HG03460 (cell line): ENCODE results near the gene DBF4B.
A peak's percentile ranks its signal among the peaks of the same experiment; 100 is the strongest.

Source experiments
- ATAC-seq: cut with Tn5 transposase; IDR thresholded peaks from one replicate; pipeline ENCODE4 v1.9.1; 2021; ENCODE audit not compliant: unreplicated experiment

The DBF4B gene

GRCh38 chr17:44775838-44776621 lies 67.6 kb downstream of the DBF4B start:
- peak; percentile 11 for ATAC-seq

- no peak for ATAC-seq
These were observed 68.3 kb downstream of the DBF4B start for GRCh38 chr17:44776628-44777393.

GRCh38 chr17:44777394-44778348 lies 69.2 kb downstream of the DBF4B start:
- no peak for ATAC-seq

- no peak for ATAC-seq
These were observed 70.3 kb downstream of the DBF4B start for GRCh38 chr17:44778656-44779210.

- ATAC-seq, result no peak
These were observed 71.0 kb downstream of the DBF4B start for GRCh38 chr17:44779211-44780025.

GRCh38 chr17:44780161-44780560 lies 71.7 kb downstream of the DBF4B start:
- ATAC-seq, result no peak

GRCh38 chr17:44780845-44781480 lies 72.5 kb downstream of the DBF4B start:
- ATAC-seq, result no peak

GRCh38 chr17:44781551-44782325 lies 73.3 kb downstream of the DBF4B start:
- ATAC-seq, result no peak

GRCh38 chr17:44782326-44782850 lies 73.9 kb downstream of the DBF4B start:
- ATAC-seq, result no peak

- ATAC-seq, result no peak
These were observed 77.5 kb downstream of the DBF4B start for GRCh38 chr17:44785921-44786320.

- ATAC-seq, result no peak
These were observed 78.2 kb downstream of the DBF4B start for GRCh38 chr17:44786551-44787081.

GRCh38 chr17:44787271-44787940 lies 78.9 kb downstream of the DBF4B start:
- ATAC-seq, result no peak

GRCh38 chr17:44788139-44788538 lies 79.7 kb downstream of the DBF4B start:
- no peak for ATAC-seq

- ATAC-seq, result no peak
These were observed 83.8 kb downstream of the DBF4B start for GRCh38 chr17:44792276-44792675.

GRCh38 chr17:44793885-44794842 lies 85.7 kb downstream of the DBF4B start:
- ATAC-seq, result no peak

- ATAC-seq, result no peak
These were observed 86.5 kb downstream of the DBF4B start for GRCh38 chr17:44794851-44795413.
